ENCODE measurements around the gene ZNF655.

DNA sequence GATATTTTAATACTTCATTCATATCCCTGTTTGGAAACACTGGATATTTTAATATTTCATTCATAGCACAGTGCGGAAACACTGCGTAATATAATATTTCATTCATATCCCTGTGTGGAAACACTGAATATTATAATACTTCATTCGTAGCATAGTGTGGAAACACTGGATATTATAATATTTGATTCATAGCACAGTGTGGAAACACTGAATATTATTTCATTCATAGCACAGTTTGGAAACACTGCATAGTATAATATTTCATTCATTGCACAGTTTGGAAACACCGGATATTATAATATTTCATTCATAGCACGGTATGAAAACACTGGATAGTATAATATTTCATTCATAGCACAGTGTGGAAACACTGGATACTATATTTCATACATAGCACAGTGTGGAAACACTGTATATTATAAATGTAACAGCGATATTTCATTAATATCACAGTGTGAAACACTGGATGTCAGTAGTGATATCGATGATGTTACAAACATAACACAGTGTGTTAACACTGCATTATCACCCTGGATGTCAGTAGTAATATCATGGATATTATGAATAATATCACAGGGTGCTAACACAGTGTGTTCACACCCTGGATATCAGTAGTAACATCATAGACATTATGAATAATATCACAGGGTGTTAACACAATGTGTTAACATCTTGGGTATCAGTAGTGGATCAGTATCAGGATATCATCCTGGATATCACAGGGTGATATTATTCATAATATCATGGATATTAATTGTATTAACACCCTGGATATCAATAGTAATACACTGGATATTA lies 36.7 kb downstream of the ZNF655 start:
- TF ChIP-seq EZH2 (IDR thresholded peaks at IDR 0.05; ENCODE audit: borderline replicate concordance, low read depth, low read length, severe bottlenecking) (no peak), GATA2 (IDR thresholded peaks at IDR 0.05; ENCODE audit: insufficient read depth, insufficient read length, low read depth, low read length) (no peak), MYC (IDR thresholded peaks at IDR 0.05; ENCODE audit: low read depth, low read length) (no peak), FOS (IDR thresholded peaks at IDR 0.05; ENCODE audit: borderline replicate concordance, insufficient read depth, low read length) (no peak), POLR2AphosphoS5 (IDR thresholded peaks at IDR 0.05; ENCODE audit: insufficient read depth, low read depth, low read length) (no peak)
- TF ChIP-seq, protein P1, sequence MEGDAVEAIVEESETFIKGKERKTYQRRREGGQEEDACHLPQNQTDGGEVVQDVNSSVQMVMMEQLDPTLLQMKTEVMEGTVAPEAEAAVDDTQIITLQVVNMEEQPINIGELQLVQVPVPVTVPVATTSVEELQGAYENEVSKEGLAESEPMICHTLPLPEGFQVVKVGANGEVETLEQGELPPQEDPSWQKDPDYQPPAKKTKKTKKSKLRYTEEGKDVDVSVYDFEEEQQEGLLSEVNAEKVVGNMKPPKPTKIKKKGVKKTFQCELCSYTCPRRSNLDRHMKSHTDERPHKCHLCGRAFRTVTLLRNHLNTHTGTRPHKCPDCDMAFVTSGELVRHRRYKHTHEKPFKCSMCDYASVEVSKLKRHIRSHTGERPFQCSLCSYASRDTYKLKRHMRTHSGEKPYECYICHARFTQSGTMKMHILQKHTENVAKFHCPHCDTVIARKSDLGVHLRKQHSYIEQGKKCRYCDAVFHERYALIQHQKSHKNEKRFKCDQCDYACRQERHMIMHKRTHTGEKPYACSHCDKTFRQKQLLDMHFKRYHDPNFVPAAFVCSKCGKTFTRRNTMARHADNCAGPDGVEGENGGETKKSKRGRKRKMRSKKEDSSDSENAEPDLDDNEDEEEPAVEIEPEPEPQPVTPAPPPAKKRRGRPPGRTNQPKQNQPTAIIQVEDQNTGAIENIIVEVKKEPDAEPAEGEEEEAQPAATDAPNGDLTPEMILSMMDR (IDR thresholded peaks at IDR 0.05; ENCODE audit: extremely low read depth in 1 of 2, insufficient read depth in 1 of 2, low read depth in 1 of 2, low read length in 2 of 2), result no peak

Data from endothelial cell of umbilical vein (primary cell).